Adrenal gland (tissue), 5 donors: Measurements from ENCODE around the gene JAK2.

Source experiments
- CTCF ChIP-seq, 6 experiments: fragments of 450-650 bp in 4 of 6; fragments of 200-600 bp in 2 of 6; sonication (generic) in 1 of 6; IDR thresholded peaks; 1 replicate in 5 of 6; 2 replicates in 1 of 6; pipeline versions ENCODE4 v1.5.1 to v1.8.0; 2016 to 2021; ENCODE audit warnings: antibody characterized with exemption in 6 of 6, mild to moderate bottlenecking in 2 of 6, moderate library complexity in 1 of 6
- POLR2A ChIP-seq, 2 donors: fragments of 450-650 bp; IDR thresholded peaks; one replicate each; pipeline ENCODE4 v1.6.1; 2017; ENCODE audit warnings: antibody characterized with exemption in 2 of 2, mild to moderate bottlenecking in 2 of 2, moderate library complexity in 1 of 2
- donor health status: DM: no; HTN: no; CAD: no.

DNA sequence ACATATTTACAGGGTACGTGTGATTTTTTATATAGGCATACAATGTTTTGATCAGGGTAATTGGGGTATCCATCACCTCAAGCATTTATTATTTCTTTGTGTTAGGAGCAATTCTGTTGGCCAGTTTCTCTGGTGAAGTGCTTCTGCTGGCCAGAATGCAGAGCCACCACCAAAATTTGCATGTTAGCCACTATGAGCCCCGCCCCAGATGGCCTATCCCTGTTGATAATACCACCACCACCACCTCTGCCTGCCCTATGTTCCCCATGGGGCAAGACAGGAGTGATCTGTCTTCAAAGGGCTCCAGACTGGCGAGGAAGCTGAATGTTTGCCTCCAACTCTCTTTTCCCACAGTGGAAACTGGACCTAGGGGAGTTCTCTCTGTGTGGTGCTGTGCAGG is 26.0 kb upstream of the JAK2 start:
- TF ChIP-seq CTCF (IDR thresholded peaks at IDR 0.05) (no peak), POLR2A (IDR thresholded peaks at IDR 0.05) (no peak)
